NCI-H510A treated with DMSO at 0.1 percent for 48 hours (cell line): ENCODE measurements around the gene TRIM28.

ENCODE experiments used
- DNase-seq: peaks from one replicate; lab custom pipeline; 2025; lab: John Stamatoyannopoulos, UW

Gene TRIM28

GRCh38 chr19:58579473-58580142, 35.7 kb downstream of the TRIM28 start:
- DNase-seq, result no peak

- DNase-seq, result no peak
Observed at GRCh38 chr19:58581227-58582141, 37.6 kb downstream of the TRIM28 start.

- DNase-seq, result no peak
Observed at GRCh38 chr19:58582985-58583384, 39.1 kb downstream of the TRIM28 start.

GRCh38 chr19:58584498-58585441, 40.9 kb downstream of the TRIM28 start:
- DNase-seq, result no peak

- no peak for DNase-seq
Observed at GRCh38 chr19:58585442-58586132, 41.7 kb downstream of the TRIM28 start.

- DNase-seq, result no peak
Observed at GRCh38 chr19:58586133-58586765, 42.4 kb downstream of the TRIM28 start.
